GM18907 (cell line): ENCODE measurements around the gene ROR2.
"Not testable (repeated sequence)": the region's sequence is repeated elsewhere in the genome, so short reads cannot be mapped to it uniquely, and the experiment has no call there.

Experiments
- ATAC-seq: cut with Tn5 transposase; IDR thresholded peaks from one replicate; pipeline ENCODE4 v1.9.1; 2021; ENCODE audit warnings: mild to moderate bottlenecking, moderate library complexity; ENCODE audit not compliant: unreplicated experiment

Gene ROR2

DNA sequence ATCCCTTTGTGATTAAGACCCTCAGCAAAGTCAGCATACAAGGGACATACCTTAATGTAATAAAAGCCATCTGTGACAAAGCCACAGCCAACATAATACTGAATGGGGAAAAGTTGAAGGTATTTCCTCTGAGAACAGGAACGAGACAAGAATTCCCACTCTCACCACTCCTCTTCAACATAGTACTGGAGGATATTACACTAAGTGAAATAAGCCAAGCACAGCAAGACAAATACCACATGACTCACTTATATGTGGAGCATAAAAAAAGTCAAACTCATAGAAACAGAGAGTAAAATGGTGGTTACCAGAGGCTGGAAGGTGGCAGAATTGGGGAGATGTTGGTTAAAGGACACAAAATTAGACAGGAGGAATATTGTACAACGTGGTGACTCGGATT lies 408.3 kb downstream of the ROR2 start:
- ATAC-seq, result no peak

DNA sequence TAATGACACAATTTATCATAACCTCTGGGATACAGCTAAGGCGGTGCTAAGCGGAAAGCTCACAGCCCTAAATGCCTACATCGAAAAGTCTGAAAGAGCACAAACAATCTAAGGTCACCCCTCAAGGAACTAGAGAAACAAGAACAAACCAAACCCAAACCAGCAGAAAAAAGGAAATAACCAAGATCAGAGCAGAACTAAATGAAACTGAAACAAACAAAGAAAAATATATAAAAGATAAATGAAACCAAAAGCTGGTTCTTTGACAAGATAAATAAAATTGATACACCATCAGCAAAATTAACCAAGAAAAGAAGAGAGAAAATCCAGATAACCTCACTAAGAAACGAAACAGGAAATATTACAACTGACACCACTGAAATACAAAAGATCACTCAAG lies 409.5 kb downstream of the ROR2 start:
- not testable (repeated sequence) for ATAC-seq

DNA sequence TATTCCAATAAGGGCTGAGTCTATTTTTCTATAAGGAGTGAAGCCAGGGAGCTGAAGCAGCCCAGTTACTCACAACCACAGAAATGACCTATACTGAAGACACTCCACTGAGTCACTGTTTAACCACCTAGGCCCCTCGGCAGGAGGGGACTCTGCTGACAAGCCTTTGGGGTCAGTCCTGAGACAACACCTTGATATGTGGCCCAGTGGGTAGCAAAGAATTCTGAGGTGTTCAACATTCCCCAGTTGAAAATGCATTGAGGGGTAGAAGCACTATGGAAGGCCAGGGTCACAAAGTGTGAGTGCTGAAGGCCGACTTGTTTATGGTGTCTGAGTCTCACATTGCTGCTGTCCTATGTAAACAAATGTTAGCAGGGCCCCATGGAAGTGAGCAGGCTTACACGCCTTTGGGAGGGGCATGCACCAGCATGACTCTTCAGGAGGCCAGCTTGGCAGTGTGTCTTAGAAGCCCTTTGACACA lies 413.8 kb downstream of the ROR2 start:
- ATAC-seq, result no peak

DNA sequence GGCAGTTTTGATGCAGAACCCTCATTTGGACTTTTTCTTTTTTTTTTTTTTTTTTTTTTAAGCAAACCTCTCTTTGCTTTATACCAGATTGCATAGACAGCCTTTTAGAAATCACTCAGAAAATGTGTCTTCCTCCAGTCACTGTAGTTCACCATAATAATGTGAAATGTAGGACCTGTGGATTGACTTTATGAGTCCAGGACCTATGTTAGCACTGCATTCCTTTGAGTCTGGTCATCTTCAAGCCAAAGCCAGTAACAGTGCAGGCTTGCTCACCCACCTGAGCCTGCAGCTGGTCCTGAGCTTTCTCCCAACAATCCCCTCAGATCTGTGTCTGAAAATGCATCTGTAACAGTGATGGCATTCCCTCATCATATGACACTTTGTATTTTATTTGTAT lies 415.7 kb downstream of the ROR2 start:
- ATAC-seq, result no peak

DNA sequence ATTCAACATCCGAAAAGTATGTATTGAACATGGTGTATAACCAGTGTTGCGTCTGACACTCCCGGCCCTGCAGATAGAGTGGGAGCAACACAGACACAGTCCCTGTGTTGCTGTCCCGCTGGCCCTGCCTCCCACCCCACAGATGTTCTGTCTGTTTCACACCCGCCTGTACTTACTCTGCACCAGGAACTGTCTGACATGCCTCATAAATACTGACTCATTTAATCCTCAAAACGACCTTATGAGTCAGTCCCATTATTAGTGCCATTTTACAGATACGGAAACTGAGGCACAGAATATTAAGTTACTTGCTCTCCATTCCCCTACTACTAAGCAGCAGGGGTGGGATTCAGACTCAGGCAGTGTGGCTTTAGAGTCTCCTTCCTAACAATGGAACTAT lies 416.6 kb downstream of the ROR2 start:
- no peak for ATAC-seq

DNA sequence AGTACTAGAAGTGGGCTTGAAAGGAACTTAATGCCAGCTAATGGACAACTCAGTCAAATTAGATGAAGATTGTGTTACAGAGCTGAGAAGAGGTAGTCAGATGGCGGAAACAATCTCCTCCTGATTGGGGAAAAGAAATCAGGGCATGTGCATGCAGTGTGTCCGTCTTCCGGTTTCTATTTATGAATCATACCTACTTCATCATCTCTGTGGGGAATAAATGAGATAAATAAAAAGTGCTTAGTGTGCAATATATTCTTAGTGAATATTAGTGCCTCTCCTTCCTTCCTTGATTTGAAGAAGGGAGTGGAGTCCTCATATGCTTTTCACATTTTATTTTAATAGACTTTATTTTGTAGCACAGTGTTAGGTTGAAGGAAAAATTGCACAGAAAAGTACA lies 417.7 kb downstream of the ROR2 start:
- ATAC-seq, result no peak

DNA sequence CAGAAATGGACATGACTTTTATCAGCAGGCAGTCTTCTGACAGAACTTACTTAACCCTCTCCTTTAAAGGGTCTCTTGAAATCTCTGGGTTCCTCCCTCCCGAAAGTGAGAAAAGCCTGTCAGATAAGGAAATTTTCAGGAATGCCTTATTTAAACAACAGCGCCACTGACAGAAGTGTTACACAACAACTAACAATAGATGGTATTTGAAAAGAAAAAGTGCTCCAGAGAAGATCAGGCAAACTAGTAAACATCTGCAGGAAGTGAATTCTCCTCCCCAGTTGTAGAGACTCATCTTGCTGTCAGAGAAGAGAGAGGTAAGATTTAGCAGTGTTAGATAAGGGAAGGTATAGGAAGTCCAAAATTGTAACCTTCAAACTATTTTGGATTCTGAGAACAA lies 419.2 kb downstream of the ROR2 start:
- no peak for ATAC-seq

DNA sequence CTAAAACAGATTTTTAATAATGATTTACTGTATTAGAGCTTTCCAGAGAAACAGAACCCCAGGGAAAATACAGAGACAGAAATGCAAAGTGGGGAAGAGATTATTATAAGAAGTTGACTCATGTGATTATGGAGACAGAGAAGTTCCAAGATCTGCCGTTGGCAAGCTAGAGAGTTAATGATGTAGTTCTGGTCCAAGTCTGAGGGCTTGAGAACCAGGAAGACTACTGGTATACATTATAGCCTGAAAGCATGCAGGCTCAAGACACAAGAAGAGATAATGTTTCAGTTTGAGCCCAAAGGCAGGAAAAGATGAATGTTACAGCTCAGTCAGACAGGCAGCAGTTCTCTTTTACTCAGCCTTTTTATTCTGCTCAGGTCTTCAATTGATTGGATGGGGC lies 427.5 kb downstream of the ROR2 start:
- ATAC-seq, result no peak

DNA sequence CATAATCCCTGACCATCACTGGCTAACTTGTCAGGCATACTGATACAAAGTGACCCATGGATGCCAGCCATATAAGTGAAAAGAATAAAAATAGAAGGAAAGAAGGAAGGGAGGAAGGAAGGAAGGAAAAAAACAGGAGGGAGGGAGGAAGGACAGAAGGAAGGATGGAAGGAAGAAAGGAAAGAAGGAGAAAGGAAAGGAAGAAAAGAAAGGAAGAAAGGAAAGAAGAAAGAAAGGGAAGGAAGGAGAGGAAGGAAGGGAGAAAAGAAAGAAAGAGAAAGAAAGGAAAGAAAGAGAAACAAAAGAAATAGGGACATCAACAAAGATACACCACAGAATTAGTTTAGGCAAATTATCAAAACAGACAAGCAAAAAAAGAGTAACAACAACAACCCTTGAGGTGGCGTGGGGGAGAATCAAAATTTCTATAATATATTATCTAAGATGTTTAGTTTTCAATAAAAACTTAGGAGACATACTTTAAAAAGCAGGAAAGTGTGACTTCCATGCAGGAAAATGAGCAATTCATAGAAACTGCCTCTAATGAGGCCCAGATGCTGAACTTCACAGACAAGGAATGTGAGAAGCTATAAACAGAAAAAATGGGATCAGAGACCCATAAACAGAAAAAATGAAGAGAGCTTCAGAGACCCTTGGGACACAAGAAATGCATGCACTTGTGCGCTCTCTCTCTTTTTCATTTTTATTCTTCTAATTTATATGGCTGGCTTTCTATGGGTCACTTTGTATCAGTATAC lies 430.3 kb downstream of the ROR2 start:
- ATAC-seq, result no peak

DNA sequence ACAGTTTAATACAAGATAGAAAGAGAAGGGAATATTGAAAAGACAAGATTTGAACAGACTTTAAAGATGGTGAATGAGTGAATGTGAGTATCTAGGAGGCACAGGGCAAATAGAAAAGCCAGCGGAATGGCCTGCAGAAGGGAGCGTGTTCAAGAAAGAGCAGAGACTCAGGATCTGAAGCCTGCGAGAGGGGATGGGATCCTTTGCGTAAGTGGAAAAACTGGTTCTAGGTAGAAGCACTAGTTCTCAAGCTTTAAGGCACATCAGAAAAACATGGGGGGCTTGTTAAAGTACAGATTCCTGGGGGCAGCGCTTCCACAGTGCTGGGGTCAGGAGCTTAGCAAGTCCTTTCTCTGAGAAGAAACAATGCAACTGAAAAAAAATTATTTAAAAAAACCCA lies 431.6 kb downstream of the ROR2 start:
- no peak for ATAC-seq

DNA sequence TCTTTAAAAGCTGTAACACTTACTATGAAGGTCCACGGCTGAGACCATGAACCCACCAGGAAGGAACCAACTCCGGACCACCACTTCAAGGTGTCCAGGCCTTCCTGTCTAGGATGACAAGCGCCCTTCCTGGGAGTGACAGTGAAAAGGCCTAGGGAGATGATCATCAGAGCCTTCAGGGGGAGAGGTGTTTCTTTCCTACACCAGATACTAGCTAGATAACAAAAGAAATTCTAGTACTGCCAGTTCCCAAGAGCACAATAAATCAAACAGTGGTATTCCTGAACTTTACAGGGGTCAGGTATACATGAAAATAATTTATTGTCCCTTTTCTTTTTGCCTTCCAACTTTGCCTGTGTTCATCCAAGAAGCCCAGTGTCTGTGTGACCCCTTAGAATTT lies 432.2 kb downstream of the ROR2 start:
- ATAC-seq, result no peak

DNA sequence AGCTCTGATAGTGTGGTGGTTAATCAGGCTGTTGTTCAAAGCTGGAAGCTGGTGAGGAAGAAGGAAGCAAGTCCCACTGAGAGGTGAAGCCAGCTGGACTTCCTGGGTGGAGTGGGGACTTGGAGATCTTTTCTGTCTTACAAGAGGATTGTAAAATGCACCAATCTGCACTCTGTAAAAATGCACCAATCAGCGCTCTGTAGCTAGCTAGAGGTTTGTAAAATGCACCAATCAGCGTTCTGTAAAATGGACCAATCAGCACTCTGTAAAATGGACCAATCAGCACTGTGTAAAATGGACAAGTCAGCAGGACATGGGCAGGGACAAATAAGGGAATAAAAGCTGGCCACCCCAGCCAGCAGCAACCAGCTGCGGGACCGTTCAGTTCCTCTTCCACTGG lies 432.7 kb downstream of the ROR2 start:
- not testable (repeated sequence) for ATAC-seq

DNA sequence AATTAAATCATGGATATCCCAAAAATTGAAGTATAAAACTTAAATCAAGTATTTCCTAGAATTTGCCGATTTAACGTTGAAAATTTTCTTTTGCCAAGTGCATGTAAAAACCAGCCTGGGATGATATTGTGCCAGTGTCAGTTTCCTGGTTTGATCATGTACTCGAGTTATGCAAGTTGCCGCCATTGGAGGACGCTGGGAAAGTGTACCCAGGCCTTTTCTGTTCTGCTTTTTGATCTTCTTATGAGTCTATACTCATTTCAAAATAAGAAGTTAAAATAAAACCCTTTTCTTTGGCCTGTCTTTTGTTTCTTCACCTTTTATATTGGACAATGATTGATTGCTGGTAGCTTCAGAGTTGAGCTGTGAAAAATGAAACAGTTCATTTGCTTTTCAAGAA lies 433.3 kb downstream of the ROR2 start:
- no peak for ATAC-seq

DNA sequence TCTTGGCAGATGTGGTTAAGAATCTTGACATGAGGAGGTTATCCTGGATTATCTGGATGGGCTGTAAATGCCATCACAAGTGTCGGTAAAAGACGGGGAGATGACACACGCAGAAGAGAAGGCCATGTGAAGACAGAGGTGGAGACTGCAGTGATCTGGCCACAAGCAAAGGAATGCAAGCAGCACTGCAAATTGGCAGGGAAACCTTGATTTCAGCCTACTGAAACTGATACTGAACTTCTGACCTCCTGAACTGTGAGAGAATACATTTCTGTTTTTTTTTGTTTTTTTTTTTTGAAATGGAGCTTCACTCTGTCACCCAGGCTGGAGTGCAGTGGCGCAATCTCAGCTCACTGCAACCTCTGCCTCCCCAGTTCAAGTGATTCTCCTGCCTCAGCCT lies 433.9 kb downstream of the ROR2 start:
- ATAC-seq, result no peak

DNA sequence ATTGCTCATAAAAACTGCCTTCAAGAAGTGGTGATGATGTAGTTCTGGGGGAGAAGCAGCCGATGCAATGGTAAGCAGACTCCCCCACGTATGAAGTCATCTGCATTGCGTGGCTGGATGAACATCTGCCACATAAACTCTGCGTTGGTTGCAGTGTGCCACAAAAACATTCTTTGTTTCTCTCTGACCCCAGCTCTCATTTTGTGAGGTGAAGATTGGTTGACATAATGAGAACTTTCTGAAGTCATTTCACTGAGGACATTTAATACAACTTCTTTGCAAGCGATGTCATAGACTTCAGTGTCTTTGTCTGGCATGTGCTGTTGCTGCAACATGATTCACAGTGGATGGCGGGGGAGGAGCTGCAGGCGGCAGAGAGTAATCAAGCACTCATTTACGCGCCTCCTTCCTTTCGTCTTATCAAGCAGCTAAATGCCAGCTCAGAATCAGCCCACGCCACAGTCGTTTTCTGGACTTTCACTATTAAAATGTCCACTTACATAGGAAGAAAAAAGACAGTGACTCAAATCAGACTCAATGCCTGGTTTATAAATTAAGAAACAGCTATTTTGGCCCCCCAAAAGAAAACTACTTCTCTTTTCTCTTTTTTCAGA lies 434.8 kb downstream of the ROR2 start:
- ATAC-seq, result no peak
